B cell (primary cell): ENCODE measurements around the gene KIAA0825. TPM values are rescaled to one million over a fixed set of nuclear protein-coding genes. Genes with fewer than 3 reads are reported as not detected.

Experiments used
- ATAC-seq: fragments of 200-7000 bp; cut with Tn5 transposase; one replicate; pipeline ENCODE4 v1.10.0; 2021; ENCODE audit warnings: low read depth, mild to moderate bottlenecking, moderate number of reproducible peaks, moderate library complexity
- CTCF ChIA-PET: fragments of 350-600 bp; sonication (Branson Sonifier 250); formaldehyde crosslinking; loops from one replicate; lab custom pipeline; 2021; ENCODE audit warnings: antibody characterized with exemption, inconsistent platforms; lab: Charles Lee
- POLR2A ChIA-PET: fragments of 350-600 bp; sonication (Branson Sonifier 250); formaldehyde crosslinking; loops from one replicate; lab custom pipeline; 2021; ENCODE audit warnings: antibody characterized with exemption; lab: Charles Lee
- DNase-seq: peaks from one replicate; pipeline ENCODE4 v3.0.0; 2013
- H2AFZ ChIP-seq: 2 replicates; pipeline ENCODE4 v1.6.1; 2012; ENCODE audit warnings: mild to moderate bottlenecking, low read depth, low read length; ENCODE audit not compliant: insufficient read depth, poor library complexity, severe bottlenecking
- H3K27ac ChIP-seq, 2 donors: 1 replicate in 1 of 2; 2 replicates in 1 of 2; pipeline ENCODE4 v1.5.1; 2012 to 2013; ENCODE audit warnings: low read length in 2 of 2, mild to moderate bottlenecking in 2 of 2, moderate library complexity in 1 of 2
- H3K27me3 ChIP-seq, 4 experiments: fragments of 200-600 bp in 1 of 4; sonication (generic) in 1 of 4; replicated peaks in 1 of 4; 1 replicate in 2 of 4; 2 replicates in 2 of 4; pipeline versions ENCODE4 v1.6.1 to v1.7.0; 2013 to 2016; ENCODE audit warnings: low read length in 3 of 4, mild to moderate bottlenecking in 2 of 4, mixed read lengths in 1 of 4, moderate library complexity in 1 of 4; ENCODE audit not compliant: insufficient read depth in 4 of 4, control insufficient read depth in 3 of 4; ENCODE audit errors: control extremely low read depth in 1 of 4
- H3K36me3 ChIP-seq, 2 experiments: replicated peaks in 1 of 2; 1 replicate in 1 of 2; 2 replicates in 1 of 2; pipeline versions ENCODE4 v1.6.1 to v1.7.1; 2013; ENCODE audit warnings: low read length in 1 of 2; ENCODE audit not compliant: insufficient read depth in 2 of 2, control insufficient read depth in 1 of 2; ENCODE audit errors: control extremely low read depth in 1 of 2, extremely low read depth in 1 of 2
- H3K4me1 ChIP-seq, 2 donors: fragments of 200-600 bp in 1 of 2; sonication (generic) in 1 of 2; 1 replicate in 1 of 2; 2 replicates in 1 of 2; pipeline versions ENCODE4 v1.5.1 to v1.6.1; 2013 to 2017; ENCODE audit warnings: low read length in 2 of 2; ENCODE audit not compliant: control insufficient read depth in 2 of 2, insufficient read depth in 2 of 2
- H3K4me2 ChIP-seq: replicated peaks from 2 replicates; pipeline ENCODE3; 2012; ENCODE audit warnings: mild to moderate bottlenecking, low read depth, low read length; ENCODE audit not compliant: poor library complexity, severe bottlenecking
- H3K4me3 ChIP-seq, 5 experiments: fragments of 200-600 bp in 1 of 5; sonication (generic) in 1 of 5; 1 replicate in 3 of 5; 2 replicates in 2 of 5; pipeline versions ENCODE4 v1.5.1 to v1.7.0; 2011 to 2016; ENCODE audit warnings: low read length in 4 of 5, mild to moderate bottlenecking in 4 of 5, low read depth in 2 of 5, control low read depth in 1 of 5, moderate library complexity in 1 of 5; ENCODE audit not compliant: insufficient read depth in 1 of 5; ENCODE audit errors: control extremely low read depth in 1 of 5, extremely low read depth in 1 of 5
- H3K79me2 ChIP-seq: fragments of 200-600 bp; sonication (generic); one replicate; pipeline ENCODE4 v1.6.0; 2016; ENCODE audit warnings: low read length; ENCODE audit not compliant: control insufficient read depth, insufficient read depth
- H3K9ac ChIP-seq: fragments of 200-600 bp; sonication (generic); 2 replicates; pipeline ENCODE4 v1.6.1; 2017; ENCODE audit warnings: mild to moderate bottlenecking, low read length, moderate library complexity
- H3K9me3 ChIP-seq, 3 donors: one replicate each; pipeline versions ENCODE4 v1.6.1 to v1.7.1; 2013; ENCODE audit warnings: low read length in 2 of 3; ENCODE audit not compliant: control insufficient read depth in 2 of 3, insufficient read depth in 1 of 3; ENCODE audit errors: control extremely low read depth in 1 of 3
- H4K20me1 ChIP-seq: 2 replicates; pipeline ENCODE4 v1.6.0; 2012; ENCODE audit warnings: mild to moderate bottlenecking, low read length; ENCODE audit not compliant: insufficient read depth, control insufficient read depth, poor library complexity, severe bottlenecking
- H3K27ac Mint-ChIP-seq: one replicate; pipeline ENCODE4 v1.8.0; 2021; ENCODE audit warnings: mixed read lengths
- H3K27me3 Mint-ChIP-seq: one replicate; pipeline ENCODE4 v1.8.0; 2021; ENCODE audit warnings: mixed read lengths
- H3K4me1 Mint-ChIP-seq: one replicate; pipeline ENCODE4 v1.8.0; 2021; ENCODE audit warnings: mixed read lengths
- H3K4me3 Mint-ChIP-seq: one replicate; pipeline ENCODE4 v1.8.0; 2021; ENCODE audit warnings: mixed read lengths
- H3K9me3 Mint-ChIP-seq: one replicate; pipeline ENCODE4 v1.8.0; 2022; ENCODE audit warnings: mixed read lengths; ENCODE audit not compliant: insufficient read depth
- EZH2 ChIP-seq: IDR thresholded peaks from 2 replicates; pipeline ENCODE4 v1.6.1; 2012; ENCODE audit warnings: borderline replicate concordance, low read depth, mild to moderate bottlenecking, moderate library complexity, low read length; ENCODE audit not compliant: insufficient read depth, poor library complexity, severe bottlenecking
- WGBS: methylation state at CpG from one replicate; pipeline ENCODE4 v1.1.5; 2013; ENCODE audit warnings: missing lambda C conversion rate; ENCODE audit not compliant: insufficient coverage; 5-methylcytosine and 5-hydroxymethylcytosine counted together
- intact Hi-C: fragments of 100-400 bp; cut with micrococcal nuclease; formaldehyde crosslinking; loops from one replicate; pipeline ENCODE4 v1.10.0; 2022
- polyA plus RNA-seq: library from polyadenylated mRNA; depleted of rRNA; stranded (reverse); fragments of >200 nt; gene quantifications from 2 replicates; pipeline ENCODE4 v1.2.3, GENCODE V29; 2012
- total RNA-seq, 2 donors: library from RNA; stranded (reverse); fragments of 120-200 nt in 1 of 2; gene quantifications; 1 replicate in 1 of 2; 2 replicates in 1 of 2; pipeline versions ENCODE4 v1.2.3 to v1.2.4, GENCODE V29; 2013 to 2022
- TF ChIP-seq, protein P1 (sequence below): fragments of 200-600 bp; IDR thresholded peaks from one replicate; pipeline ENCODE4 v1.8.0; 2022; ENCODE audit warnings: antibody characterized with exemption, mild to moderate bottlenecking

Gene KIAA0825
- total and polyA plus RNA-seq, 2 donors (not counting 1 experiment from before 2014, with no cell fraction given) = 0.43 to 2.7 TPM

DNA sequence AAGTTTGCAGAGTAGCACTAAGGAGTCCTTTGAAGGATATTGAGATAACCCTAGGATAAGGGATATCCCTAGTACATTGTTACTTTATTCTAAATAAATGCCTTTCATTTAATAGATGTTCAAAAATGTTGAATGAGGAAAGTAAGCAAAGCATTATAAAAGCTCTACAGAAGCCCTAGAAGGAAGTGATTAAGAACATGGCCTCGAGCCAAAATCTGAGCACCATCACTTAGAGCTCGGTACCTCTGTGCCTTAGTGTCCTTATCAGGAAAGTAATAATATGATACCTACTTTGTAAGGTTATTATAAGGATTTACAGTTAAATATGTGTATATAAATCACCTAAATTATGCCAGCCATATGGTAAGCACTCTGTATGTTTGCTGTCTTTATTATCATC, 242.6 kb downstream of the KIAA0825 start:
- CTCF ChIA-PET = no interaction called here

DNA sequence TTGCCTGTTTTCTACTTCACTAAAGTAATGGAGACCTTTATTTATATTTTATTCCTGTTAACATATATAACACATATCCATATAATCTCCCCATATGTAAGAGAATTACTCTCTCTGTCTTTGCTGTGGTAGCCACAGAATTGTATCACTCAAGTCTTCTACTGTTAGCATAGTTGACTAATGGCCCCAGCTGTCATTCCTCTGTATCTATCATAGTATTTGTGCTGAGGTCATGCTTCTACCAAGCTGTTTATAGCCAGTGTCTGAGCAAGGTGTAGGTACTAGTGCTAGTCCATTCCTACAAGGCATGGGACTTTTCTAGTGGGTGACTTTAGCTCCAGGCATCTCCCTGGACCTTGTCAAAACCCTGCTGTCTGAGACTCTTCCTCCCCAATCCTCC, 244.1 kb downstream of the KIAA0825 start:
- H2AFZ ChIP-seq = no peak overlapping the region
- no peaks in the 10 kb centered on the region for H3K4me1 Mint-ChIP-seq
- POLR2A ChIA-PET = no interaction called here
- no peak for ATAC-seq
- no peak for DNase-seq
- H3K27me3 ChIP-seq = no peaks in the 10 kb centered on the region
- H3K36me3 ChIP-seq = no peaks in the 10 kb centered on the region
- H3K9me3 Mint-ChIP-seq = no peaks in the 10 kb centered on the region
- CTCF ChIA-PET = no interaction called here
- no peaks in the 10 kb centered on the region for H3K4me1 ChIP-seq
- intact Hi-C loops = no loop called here
- H3K4me2 ChIP-seq = no peak overlapping the region
- no peak overlapping the region for H3K9ac ChIP-seq
- no peaks in the 10 kb centered on the region for H3K9me3 ChIP-seq
- no peak overlapping the region for H3K27ac ChIP-seq
- no peaks in the 10 kb centered on the region for H3K79me2 ChIP-seq
- H3K4me3 Mint-ChIP-seq = no peak overlapping the region
- H3K27ac Mint-ChIP-seq = no peak overlapping the region
- H3K4me3 ChIP-seq = no peak overlapping the region
- no peaks in the 10 kb centered on the region for H4K20me1 ChIP-seq
- TF ChIP-seq, protein P1, sequence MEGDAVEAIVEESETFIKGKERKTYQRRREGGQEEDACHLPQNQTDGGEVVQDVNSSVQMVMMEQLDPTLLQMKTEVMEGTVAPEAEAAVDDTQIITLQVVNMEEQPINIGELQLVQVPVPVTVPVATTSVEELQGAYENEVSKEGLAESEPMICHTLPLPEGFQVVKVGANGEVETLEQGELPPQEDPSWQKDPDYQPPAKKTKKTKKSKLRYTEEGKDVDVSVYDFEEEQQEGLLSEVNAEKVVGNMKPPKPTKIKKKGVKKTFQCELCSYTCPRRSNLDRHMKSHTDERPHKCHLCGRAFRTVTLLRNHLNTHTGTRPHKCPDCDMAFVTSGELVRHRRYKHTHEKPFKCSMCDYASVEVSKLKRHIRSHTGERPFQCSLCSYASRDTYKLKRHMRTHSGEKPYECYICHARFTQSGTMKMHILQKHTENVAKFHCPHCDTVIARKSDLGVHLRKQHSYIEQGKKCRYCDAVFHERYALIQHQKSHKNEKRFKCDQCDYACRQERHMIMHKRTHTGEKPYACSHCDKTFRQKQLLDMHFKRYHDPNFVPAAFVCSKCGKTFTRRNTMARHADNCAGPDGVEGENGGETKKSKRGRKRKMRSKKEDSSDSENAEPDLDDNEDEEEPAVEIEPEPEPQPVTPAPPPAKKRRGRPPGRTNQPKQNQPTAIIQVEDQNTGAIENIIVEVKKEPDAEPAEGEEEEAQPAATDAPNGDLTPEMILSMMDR = no peak
- TF ChIP-seq EZH2 = no peak
- H3K27me3 Mint-ChIP-seq = no peaks in the 10 kb centered on the region

More for the DNA sequence above, 242.6 kb downstream of the KIAA0825 start:
- no peak for ATAC-seq
- POLR2A ChIA-PET = no interaction called here
- Histone ChIP-seq H3K9ac (no peak overlapping the region), H2AFZ (no peak overlapping the region), H3K4me1 (no peaks in the 10 kb centered on the region), H3K4me3 (no peak overlapping the region), H3K36me3 (no peaks in the 10 kb centered on the region), H3K79me2 (no peaks in the 10 kb centered on the region), H3K27ac (no peak overlapping the region), H3K27me3 (no peaks in the 10 kb centered on the region), H3K9me3 (no peaks in the 10 kb centered on the region), H4K20me1 (no peaks in the 10 kb centered on the region), H3K4me2 (no peak overlapping the region)
- Mint-ChIP-seq H3K27ac (no peak overlapping the region), H3K9me3 (no peaks in the 10 kb centered on the region), H3K4me3 (no peak overlapping the region), H3K27me3 (no peaks in the 10 kb centered on the region), H3K4me1 (no peaks in the 10 kb centered on the region)
- intact Hi-C loops = no loop called here
- no peak for DNase-seq
- TF ChIP-seq, protein P1 = no peak
- no peak for TF ChIP-seq EZH2
- no CpG with 5 or more reads among the region's 2 CpGs for WGBS
